HepG2 (cell line): ENCODE results near the gene SKIC2. TPM values are rescaled to one million over a fixed set of nuclear protein-coding genes. Genes with fewer than 3 reads are reported as not detected.

ENCODE experiments used
- ATF7-NPFF ChIP-seq: sonication (generic); formaldehyde crosslinking; IDR thresholded peaks from 2 replicates; pipeline ENCODE4 v1.8.1; 2023; ENCODE audit warnings: mild to moderate bottlenecking, low read depth, missing genetic modification reagents, moderate library complexity
- CCAR2 ChIP-seq: fragments of 200-400 bp; formaldehyde crosslinking; optimal IDR thresholded peaks from 2 replicates; pipeline ENCODE3; 2018; ENCODE audit warnings: low read depth, mild to moderate bottlenecking, low read length, moderate library complexity
- DPF2 ChIP-seq: sonication (generic); formaldehyde crosslinking; IDR thresholded peaks from 2 replicates; pipeline ENCODE4 v1.4.0; 2020; ENCODE audit warnings: mild to moderate bottlenecking, low read depth, missing genetic modification reagents, borderline replicate concordance
- ETV5 ChIP-seq: IDR thresholded peaks from 2 replicates; pipeline ENCODE4 v1.6.1; 2018; ENCODE audit warnings: missing biosample characterization, missing genetic modification reagents, inconsistent platforms, borderline replicate concordance
- FOXA1 ChIP-seq, 2 experiments: fragments of 450-650 bp in 1 of 2; sonication (generic) in 1 of 2; formaldehyde crosslinking in 1 of 2; IDR thresholded peaks; 2 replicates each; pipeline versions ENCODE4 v1.4.0 to v1.6.1; 2016 to 2020; ENCODE audit warnings: missing genetic modification reagents in 1 of 2
- FOXO1 ChIP-seq: sonication (generic); formaldehyde crosslinking; IDR thresholded peaks from 2 replicates; pipeline ENCODE4 v1.4.0; 2020; ENCODE audit warnings: missing genetic modification reagents
- KDM1A ChIP-seq: IDR thresholded peaks from 2 replicates; pipeline ENCODE4 v1.6.1; 2016; ENCODE audit warnings: missing compliant biosample characterization
- MXI1 ChIP-seq: IDR thresholded peaks from 3 replicates; pipeline ENCODE4 v1.6.1; 2012; ENCODE audit warnings: low read depth, low read length, inconsistent platforms, borderline replicate concordance
- NFE2L2 ChIP-seq: fragments of 150-350 bp; IDR thresholded peaks from 2 replicates; pipeline ENCODE4 v1.6.1; 2014; ENCODE audit warnings: low read length
- NR3C1 ChIP-seq: sonication (generic); formaldehyde crosslinking; IDR thresholded peaks from 2 replicates; pipeline ENCODE4 v1.4.0; 2020; ENCODE audit warnings: missing genetic modification reagents
- POGK ChIP-seq: sonication (generic); formaldehyde crosslinking; conservative IDR thresholded peaks from 2 replicates; pipeline ENCODE4 v1.8.0; 2022; ENCODE audit warnings: mild to moderate bottlenecking, moderate library complexity, missing genetic modification reagents
- RXRA ChIP-seq: sonication (generic); formaldehyde crosslinking; IDR thresholded peaks from 2 replicates; pipeline ENCODE4 v1.5.1; 2020; ENCODE audit warnings: missing genetic modification reagents
- SIX4 ChIP-seq: sonication (generic); formaldehyde crosslinking; IDR thresholded peaks from 2 replicates; pipeline ENCODE4 v1.4.0; 2020; ENCODE audit warnings: missing genetic modification reagents
- SSRP1 ChIP-seq: IDR thresholded peaks from 2 replicates; pipeline ENCODE4 v1.6.1; 2016; ENCODE audit warnings: control low read depth
- TEAD2 ChIP-seq: sonication (generic); formaldehyde crosslinking; IDR thresholded peaks from 2 replicates; pipeline ENCODE4 v1.9.0; 2021; ENCODE audit warnings: missing genetic modification reagents
- TIGD3 ChIP-seq: sonication (generic); formaldehyde crosslinking; IDR thresholded peaks from 2 replicates; pipeline ENCODE4 v1.5.1; 2020; ENCODE audit warnings: mild to moderate bottlenecking, missing genetic modification reagents, borderline replicate concordance
- YY1 ChIP-seq: IDR thresholded peaks from 2 replicates; pipeline ENCODE4 v1.6.1; 2011; ENCODE audit warnings: low read length, low read depth, moderate library complexity, mild to moderate bottlenecking; ENCODE audit not compliant: insufficient read depth, insufficient replicate concordance
- ZFP90 ChIP-seq: sonication (generic); formaldehyde crosslinking; IDR thresholded peaks from 2 replicates; pipeline ENCODE4 v1.8.0; 2022; ENCODE audit warnings: missing genetic modification reagents, mild to moderate bottlenecking, inconsistent platforms, borderline replicate concordance
- ZKSCAN1 ChIP-seq: fragments of 150-350 bp; IDR thresholded peaks from 2 replicates; pipeline ENCODE4 v1.6.1; 2014; ENCODE audit warnings: low read length
- ZNF12 ChIP-seq: sonication (generic); formaldehyde crosslinking; IDR thresholded peaks from 2 replicates; pipeline ENCODE4 v1.5.0; 2020; ENCODE audit warnings: missing genetic modification reagents
- ZNF205 ChIP-seq: IDR thresholded peaks from 2 replicates; pipeline ENCODE4 v1.6.1; 2018; ENCODE audit warnings: missing biosample characterization, missing genetic modification reagents
- ZNF224 ChIP-seq: sonication (generic); formaldehyde crosslinking; IDR thresholded peaks from 2 replicates; pipeline ENCODE4 v1.5.0; 2020; ENCODE audit warnings: mild to moderate bottlenecking, missing genetic modification reagents
- ZNF331 ChIP-seq: sonication (generic); formaldehyde crosslinking; IDR thresholded peaks from 2 replicates; pipeline ENCODE4 v1.4.0; 2020; ENCODE audit warnings: missing genetic modification reagents
- ZNF570 ChIP-seq: sonication (generic); formaldehyde crosslinking; IDR thresholded peaks from 2 replicates; pipeline ENCODE4 v1.4.0; 2020; ENCODE audit warnings: mild to moderate bottlenecking, missing genetic modification reagents, borderline replicate concordance
- ZNF749 ChIP-seq: sonication (generic); formaldehyde crosslinking; IDR thresholded peaks from 2 replicates; pipeline ENCODE4 v1.8.0; 2022; ENCODE audit warnings: mild to moderate bottlenecking, missing genetic modification reagents, moderate library complexity, borderline replicate concordance
- ZNF83 ChIP-seq: sonication (generic); formaldehyde crosslinking; IDR thresholded peaks from 2 replicates; pipeline ENCODE4 v1.4.0; 2020; ENCODE audit warnings: missing genetic modification reagents, mild to moderate bottlenecking, borderline replicate concordance
- ZNF839 ChIP-seq: sonication (generic); formaldehyde crosslinking; IDR thresholded peaks from 2 replicates; pipeline ENCODE4 v1.4.0; 2020; ENCODE audit warnings: missing genetic modification reagents, mild to moderate bottlenecking, borderline replicate concordance
- polyA plus RNA-seq, 8 experiments: library from polyadenylated mRNA; depleted of rRNA in 3 of 8; stranded (reverse) in 7 of 8; unstranded in 1 of 8; fragments of >200 nt; fragmentation: Illumina TruSeq in 4 of 8; extraction: Trizol in 4 of 8; gene quantifications; 2 replicates each; pipeline versions ENCODE4 v1.2.1 to v1.2.3, GENCODE V29; 2011 to 2016; ENCODE audit warnings: low read depth in 4 of 8, missing spikeins in 1 of 8, mixed read lengths in 1 of 8; ENCODE audit not compliant: insufficient read depth in 1 of 8
- total RNA-seq, 5 experiments: library from RNA; depleted of rRNA; stranded (reverse); fragments of >200 nt; fragmentation: Illumina TruSeq; extraction: Trizol; gene quantifications; 2 replicates each; pipeline ENCODE4 v1.2.3, GENCODE V29; 2016; ENCODE audit warnings: low read depth in 1 of 5

Gene SKIC2
- total and polyA plus RNA-seq, 2 of the 13 experiments (the other 11 are each of a cell fraction or from before 2014, with no cell fraction given): 67.1 to 68.4 TPM

DNA sequence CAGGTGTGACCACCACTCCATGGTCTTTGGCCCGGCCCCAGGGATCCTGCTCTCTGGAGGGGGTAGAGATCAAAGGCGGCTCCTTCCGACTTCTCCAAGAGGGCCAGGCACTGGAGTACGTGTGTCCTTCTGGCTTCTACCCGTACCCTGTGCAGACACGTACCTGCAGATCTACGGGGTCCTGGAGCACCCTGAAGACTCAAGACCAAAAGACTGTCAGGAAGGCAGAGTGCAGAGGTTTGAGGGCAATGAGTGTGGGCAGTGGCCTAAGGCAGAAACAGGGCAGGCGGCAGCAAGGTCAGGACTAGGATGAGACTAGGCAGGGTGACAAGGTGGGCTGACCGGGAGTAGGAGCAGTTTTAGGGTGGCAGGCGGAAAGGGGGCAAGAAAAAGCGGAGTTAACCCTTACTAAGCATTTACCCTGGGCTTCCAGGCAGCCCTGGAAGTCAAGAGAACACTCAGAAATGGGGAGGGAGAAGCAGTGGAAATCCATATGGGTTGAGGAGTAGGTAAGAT is 12.5 kb upstream of the SKIC2 start (continued):
- TF ChIP-seq FOXO1 (CRISPR knock-in tag) (no peak), SSRP1 (CRISPR knock-in tag) (no peak), DPF2 (CRISPR knock-in tag) (0 out of 2 replicates have a peak, but pooled peaks have one; percentile 2), ZNF224 (CRISPR knock-in tag) (0 out of 2 replicates have a peak, but pooled peaks have one; percentile 58), NFE2L2 (no peak), ZNF839 (CRISPR knock-in tag) (no peak), ZNF205 (CRISPR knock-in tag) (no peak), ZNF12 (CRISPR knock-in tag) (no peak), KDM1A (CRISPR knock-in tag) (no peak), POGK (CRISPR knock-in tag) (no peak), ATF7-NPFF (CRISPR knock-in tag) (0 out of 2 replicates have a peak, but pooled peaks have one; percentile 18), RXRA (CRISPR knock-in tag) (no peak), ZFP90 (CRISPR knock-in tag) (no peak), SIX4 (CRISPR knock-in tag) (no peak), CCAR2 (no peak), NR3C1 (CRISPR knock-in tag) (no peak; the same call in 1 of the 2 replicates), FOXA1 (IDR thresholded peaks at IDR 0.05) (no peak), FOXA1 (CRISPR knock-in tag; IDR thresholded peaks at IDR 0.05) (no peak), ZKSCAN1 (no peak), ZNF331 (CRISPR knock-in tag) (no peak), ETV5 (CRISPR knock-in tag) (no peak), MXI1 (no peak), ZNF83 (no peak), TEAD2 (CRISPR knock-in tag) (no peak), ZNF570 (CRISPR knock-in tag) (no peak), YY1 (no peak), TIGD3 (CRISPR knock-in tag) (0 out of 2 replicates have a peak, but pooled peaks have one; percentile 7), ZNF749 (CRISPR knock-in tag) (no peak)
